DMS79 treated with DMSO at 0.1 percent for 48 hours (cell line): ENCODE data around the gene ENTHD1.

Experiments
- DNase-seq: peaks from one replicate; lab custom pipeline; 2025; lab: John Stamatoyannopoulos, UW

Gene ENTHD1

GRCh38 chr22:39845529-39845928 lies 48.0 kb downstream of the ENTHD1 start:
- no peak for DNase-seq

- no peak for DNase-seq
These were observed 53.5 kb downstream of the ENTHD1 start for GRCh38 chr22:39839917-39840510.

GRCh38 chr22:39839204-39839603 lies 54.4 kb downstream of the ENTHD1 start:
- DNase-seq, result no peak

GRCh38 chr22:39833610-39834009 lies 60.0 kb downstream of the ENTHD1 start:
- no peak for DNase-seq

- no peak for DNase-seq
These were observed 60.5 kb downstream of the ENTHD1 start for GRCh38 chr22:39833093-39833492.

GRCh38 chr22:39832627-39833074 lies 60.9 kb downstream of the ENTHD1 start:
- no peak for DNase-seq

GRCh38 chr22:39825661-39826102 lies 67.9 kb downstream of the ENTHD1 start:
- no peak for DNase-seq

GRCh38 chr22:39821008-39821407 lies 72.6 kb downstream of the ENTHD1 start:
- DNase-seq, result no peak

GRCh38 chr22:39820256-39820655 lies 73.3 kb downstream of the ENTHD1 start:
- DNase-seq, result no peak

GRCh38 chr22:39819429-39819828 lies 74.1 kb downstream of the ENTHD1 start:
- no peak for DNase-seq

GRCh38 chr22:39818094-39818493 lies 75.5 kb downstream of the ENTHD1 start:
- no peak for DNase-seq

- no peak for DNase-seq
These were observed 77.6 kb downstream of the ENTHD1 start for GRCh38 chr22:39815932-39816331.

- DNase-seq, result no peak
These were observed 78.7 kb downstream of the ENTHD1 start for GRCh38 chr22:39814899-39815298.

GRCh38 chr22:39809772-39810557 lies 83.6 kb downstream of the ENTHD1 start:
- DNase-seq, result no peak

GRCh38 chr22:39808081-39808480 lies 85.5 kb downstream of the ENTHD1 start:
- DNase-seq, result no peak

- no peak for DNase-seq
These were observed 87.5 kb downstream of the ENTHD1 start for GRCh38 chr22:39806109-39806508.

- DNase-seq, result no peak
These were observed 88.4 kb downstream of the ENTHD1 start for GRCh38 chr22:39805117-39805516.

GRCh38 chr22:39802682-39803081 lies 90.9 kb downstream of the ENTHD1 start:
- DNase-seq, result no peak

GRCh38 chr22:39800790-39801520 lies 92.6 kb downstream of the ENTHD1 start:
- peak; percentile 87 for DNase-seq

GRCh38 chr22:39797528-39798147 lies 95.9 kb downstream of the ENTHD1 start:
- no peak for DNase-seq

GRCh38 chr22:39789788-39790187 lies 103.8 kb downstream of the ENTHD1 start:
- no peak for DNase-seq

- no peak for DNase-seq
These were observed 108.3 kb downstream of the ENTHD1 start for GRCh38 chr22:39785232-39785631.
